ENCODE data around the gene ATP8A2. TPM values are rescaled to one million over a fixed set of nuclear protein-coding genes. Genes with fewer than 3 reads are reported as not detected.

The ATP8A2 gene
- total and polyA plus RNA-seq, 2 of the 4 experiments (the other 2 are of a cell fraction), result 0.02 to 0.18 TPM

DNA sequence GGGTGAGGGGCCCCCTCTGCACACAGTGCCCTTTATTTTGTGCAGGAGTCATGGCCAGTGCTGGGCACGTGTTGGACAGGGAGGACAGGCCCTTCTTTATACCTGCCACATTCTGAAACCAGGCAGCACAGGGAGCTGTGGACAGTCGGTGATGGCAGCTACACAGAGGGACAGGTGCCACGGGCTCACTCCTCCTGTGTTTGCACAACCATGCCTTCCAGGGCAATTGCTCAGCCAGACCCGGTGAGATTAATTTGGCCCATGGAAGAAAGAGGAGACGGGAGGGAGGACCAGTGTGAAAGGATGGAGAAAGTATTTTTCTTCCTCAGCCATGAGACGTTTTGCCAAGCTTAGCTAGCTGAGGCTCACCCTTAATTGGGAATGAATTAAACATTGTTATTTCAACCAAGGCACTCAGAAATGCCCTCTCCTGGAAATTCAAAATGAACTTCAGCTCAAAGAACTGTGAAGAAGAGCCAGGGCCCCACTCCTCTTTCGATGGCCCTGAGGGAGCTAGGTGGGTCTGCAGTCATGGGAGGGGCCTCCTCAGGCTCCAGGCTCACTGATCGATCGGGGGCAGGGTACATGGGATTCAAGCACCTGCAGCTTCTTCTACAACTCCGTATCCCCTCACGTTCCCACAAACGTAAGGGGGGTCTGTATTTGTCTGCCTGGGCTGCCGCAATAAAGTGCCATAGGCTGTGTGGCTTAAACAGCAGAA, 638.9 kb downstream of the ATP8A2 start:
- TF ChIP-seq BHLHE40 (IDR thresholded peaks at IDR 0.05; ENCODE audit: low read depth, low read length) (no peak), MXI1 (IDR thresholded peaks at IDR 0.05; ENCODE audit: borderline replicate concordance, low read depth, low read length) (no peak), SMC3 (IDR thresholded peaks at IDR 0.05; ENCODE audit: low read depth, low read length) (no peak), NFE2L2 (IDR thresholded peaks at IDR 0.05; ENCODE audit: low read depth, low read length) (no peak), CEBPB (IDR thresholded peaks at IDR 0.05; ENCODE audit: low read depth, low read length) (no peak), POLR2A (IDR thresholded peaks at IDR 0.05; ENCODE audit: low read depth, low read length) (no peak), RCOR1 (IDR thresholded peaks at IDR 0.05; ENCODE audit: insufficient replicate concordance, low read length) (no peak), RAD21 (IDR thresholded peaks at IDR 0.05; ENCODE audit: low read length) (no peak), MAZ (IDR thresholded peaks at IDR 0.05; ENCODE audit: borderline replicate concordance, low read depth, low read length) (no peak), FOS (IDR thresholded peaks at IDR 0.05; ENCODE audit: low read depth, low read length) (no peak), RFX5 (IDR thresholded peaks at IDR 0.05; ENCODE audit: low read depth, low read length) (no peak)
- TF ChIP-seq, protein P1, sequence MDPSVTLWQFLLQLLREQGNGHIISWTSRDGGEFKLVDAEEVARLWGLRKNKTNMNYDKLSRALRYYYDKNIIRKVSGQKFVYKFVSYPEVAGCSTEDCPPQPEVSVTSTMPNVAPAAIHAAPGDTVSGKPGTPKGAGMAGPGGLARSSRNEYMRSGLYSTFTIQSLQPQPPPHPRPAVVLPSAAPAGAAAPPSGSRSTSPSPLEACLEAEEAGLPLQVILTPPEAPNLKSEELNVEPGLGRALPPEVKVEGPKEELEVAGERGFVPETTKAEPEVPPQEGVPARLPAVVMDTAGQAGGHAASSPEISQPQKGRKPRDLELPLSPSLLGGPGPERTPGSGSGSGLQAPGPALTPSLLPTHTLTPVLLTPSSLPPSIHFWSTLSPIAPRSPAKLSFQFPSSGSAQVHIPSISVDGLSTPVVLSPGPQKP (IDR thresholded peaks at IDR 0.05; ENCODE audit: borderline replicate concordance, low read depth, low read length), result no peak
- WGBS, 2 experiments (ENCODE audit: extremely low coverage in 2 of 2, insufficient read length in 1 of 2), result 83% methylated on average over 1 of the region's 13 CpGs; no CpG with 5 or more reads in 1 of the 2 experiments
- H3K4me3 ChIP-seq (ENCODE audit: insufficient read depth, low read depth, low read length), result no peak overlapping the region
- H2BK20ac ChIP-seq (ENCODE audit: low read depth, low read length), result no peak overlapping the region
- ATAC-seq (ENCODE audit: low read depth) (no peak), DNase-seq (no peak)
- no peaks in the 10 kb centered on the region for H3K36me3 ChIP-seq (ENCODE audit: control insufficient read depth, insufficient read depth, low read length)
- H4K20me1 ChIP-seq (ENCODE audit: insufficient read depth, low read length), result no peaks in the 10 kb centered on the region
- no peak overlapping the region for H3K9ac ChIP-seq (ENCODE audit: low read depth, low read length)
- no peak overlapping the region for H4K5ac ChIP-seq (ENCODE audit: low read depth, low read length)
- dilution Hi-C loops (cut with HindIII; ENCODE audit: low sequenced_read_pairs, unreplicated experiment) (no loop called here), in situ Hi-C loops (cut with MboI; ENCODE audit: low sequenced_read_pairs) (no loop called here), intact Hi-C loops (cut with micrococcal nuclease) (no loop called here)
- no peaks in the 10 kb centered on the region for H3K4me1 ChIP-seq (ENCODE audit: control insufficient read depth, insufficient read depth, low read length)
- no peak overlapping the region for H2BK15ac ChIP-seq (ENCODE audit: low read depth, low read length)
- no peak overlapping the region for H3K56ac ChIP-seq (ENCODE audit: extremely low read depth, insufficient read depth, low read length)
- H3K4ac ChIP-seq (ENCODE audit: low read depth, low read length), result no peak overlapping the region
- H2BK5ac ChIP-seq (ENCODE audit: low read depth, low read length, poor library complexity, severe bottlenecking), result no peak overlapping the region
- H2BK120ac ChIP-seq (ENCODE audit: low read depth, low read length), result no peak overlapping the region
- no peak overlapping the region for H3K18ac ChIP-seq (ENCODE audit: low read depth, low read length)
- H3K27ac ChIP-seq (ENCODE audit: insufficient read depth, low read length), result no peak overlapping the region
- no peak overlapping the region for H2AK9ac ChIP-seq (replicated peaks; ENCODE audit: low read depth, low read length, poor library complexity)
- H2AFZ ChIP-seq (replicated peaks; ENCODE audit: low read length, poor library complexity), result no peak overlapping the region
- H4K8ac ChIP-seq (ENCODE audit: low read depth in 2 of 2, low read length in 2 of 2), result no peak overlapping the region
- H3K9me1 ChIP-seq (ENCODE audit: insufficient read depth, low read length), result no peaks in the 10 kb centered on the region
- BruUV-seq (replicated peaks), result no TSS peak
- H3K23ac ChIP-seq (ENCODE audit: low read depth, low read length), result no peak overlapping the region
- ChIA-PET CTCF (no interaction called here), POLR2A (ENCODE audit: unreplicated experiment) (no interaction called here)
- H3K14ac ChIP-seq (replicated peaks; ENCODE audit: low read depth, low read length), result no peak overlapping the region
- no peak overlapping the region for H4K91ac ChIP-seq (ENCODE audit: insufficient read depth, low read depth, low read length)
- H2AK5ac ChIP-seq (ENCODE audit: low read depth, low read length), result no peak overlapping the region
- no peaks in the 10 kb centered on the region for H3K27me3 ChIP-seq (ENCODE audit: control insufficient read depth, insufficient read depth, low read length)
- no peaks in the 10 kb centered on the region for H3K9me3 ChIP-seq (ENCODE audit: control insufficient read depth, insufficient read depth, low read length)
- no peaks in the 10 kb centered on the region for H3K79me1 ChIP-seq (ENCODE audit: low read depth in 1 of 2, low read length in 2 of 2)
- H3K4me2 ChIP-seq (ENCODE audit: low read depth, low read length), result no peak overlapping the region
